ENCODE measurements around the gene METTL26. TPM values are rescaled to one million over a fixed set of nuclear protein-coding genes. Genes with fewer than 3 reads are reported as not detected.

METTL26 gene
- total RNA-seq, 1 experiment from 2014 or later: 121 TPM

GRCh38 chr16:672851-673250, 36.7 kb upstream of the METTL26 start:
- H3K4me3 Mint-ChIP-seq (ENCODE audit: low read depth, unreplicated experiment): no peak overlapping the region
- TF ChIP-seq, protein P1, sequence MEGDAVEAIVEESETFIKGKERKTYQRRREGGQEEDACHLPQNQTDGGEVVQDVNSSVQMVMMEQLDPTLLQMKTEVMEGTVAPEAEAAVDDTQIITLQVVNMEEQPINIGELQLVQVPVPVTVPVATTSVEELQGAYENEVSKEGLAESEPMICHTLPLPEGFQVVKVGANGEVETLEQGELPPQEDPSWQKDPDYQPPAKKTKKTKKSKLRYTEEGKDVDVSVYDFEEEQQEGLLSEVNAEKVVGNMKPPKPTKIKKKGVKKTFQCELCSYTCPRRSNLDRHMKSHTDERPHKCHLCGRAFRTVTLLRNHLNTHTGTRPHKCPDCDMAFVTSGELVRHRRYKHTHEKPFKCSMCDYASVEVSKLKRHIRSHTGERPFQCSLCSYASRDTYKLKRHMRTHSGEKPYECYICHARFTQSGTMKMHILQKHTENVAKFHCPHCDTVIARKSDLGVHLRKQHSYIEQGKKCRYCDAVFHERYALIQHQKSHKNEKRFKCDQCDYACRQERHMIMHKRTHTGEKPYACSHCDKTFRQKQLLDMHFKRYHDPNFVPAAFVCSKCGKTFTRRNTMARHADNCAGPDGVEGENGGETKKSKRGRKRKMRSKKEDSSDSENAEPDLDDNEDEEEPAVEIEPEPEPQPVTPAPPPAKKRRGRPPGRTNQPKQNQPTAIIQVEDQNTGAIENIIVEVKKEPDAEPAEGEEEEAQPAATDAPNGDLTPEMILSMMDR (IDR thresholded peaks at IDR 0.05; ENCODE audit: unreplicated experiment): no peak
- peaks cover 6% of the 10 kb centered on the region for H3K4me1 Mint-ChIP-seq (ENCODE audit: low read depth, unreplicated experiment)
- DNase-seq: no peak
- peaks cover 73% of the 10 kb centered on the region for H3K36me3 Mint-ChIP-seq (ENCODE audit: insufficient read depth, unreplicated experiment)
- CTCF ChIA-PET: no interaction called here
- H3K9me3 Mint-ChIP-seq (ENCODE audit: low read depth, unreplicated experiment): no peaks in the 10 kb centered on the region
- BruUV-seq (replicated peaks): no TSS peak
- no peaks in the 10 kb centered on the region for H3K27me3 Mint-ChIP-seq (ENCODE audit: unreplicated experiment)
- H3K27ac Mint-ChIP-seq (ENCODE audit: unreplicated experiment): no peak overlapping the region
- intact Hi-C loops (cut with micrococcal nuclease; ENCODE audit: unreplicated experiment): no loop called here

- no TSS peak for BruUV-seq (replicated peaks)
- CTCF ChIA-PET: no interaction called here
- intact Hi-C loops (cut with micrococcal nuclease; ENCODE audit: unreplicated experiment): no loop called here
Measured at GRCh38 chr16:672371-672770, 36.3 kb upstream of the METTL26 start.

GRCh38 chr16:671353-672131, 35.4 kb upstream of the METTL26 start:
- Mint-ChIP-seq H3K4me1 (ENCODE audit: low read depth, unreplicated experiment) (peaks cover under 1% of the 10 kb centered on the region), H3K27ac (ENCODE audit: unreplicated experiment) (no peak overlapping the region), H3K4me3 (ENCODE audit: low read depth, unreplicated experiment) (no peak overlapping the region), H3K36me3 (ENCODE audit: insufficient read depth, unreplicated experiment) (peaks cover 68% of the 10 kb centered on the region), H3K9me3 (ENCODE audit: low read depth, unreplicated experiment) (no peaks in the 10 kb centered on the region), H3K27me3 (ENCODE audit: unreplicated experiment) (no peaks in the 10 kb centered on the region)
- DNase-seq: no peak
- TF ChIP-seq, protein P1 (IDR thresholded peaks at IDR 0.05; ENCODE audit: unreplicated experiment): no peak
- intact Hi-C loops (cut with micrococcal nuclease; ENCODE audit: unreplicated experiment): no loop called here
- BruUV-seq (replicated peaks): no TSS peak
- CTCF ChIA-PET: no interaction called here

More at GRCh38 chr16:672371-672770, 36.3 kb upstream of the METTL26 start:
- H3K27me3 Mint-ChIP-seq (ENCODE audit: unreplicated experiment): no peaks in the 10 kb centered on the region
- H3K36me3 Mint-ChIP-seq (ENCODE audit: insufficient read depth, unreplicated experiment): peaks cover 76% of the 10 kb centered on the region
- no peaks in the 10 kb centered on the region for H3K9me3 Mint-ChIP-seq (ENCODE audit: low read depth, unreplicated experiment)
- peaks cover 6% of the 10 kb centered on the region for H3K4me1 Mint-ChIP-seq (ENCODE audit: low read depth, unreplicated experiment)
- H3K4me3 Mint-ChIP-seq (ENCODE audit: low read depth, unreplicated experiment): no peak overlapping the region
- no peak overlapping the region for H3K27ac Mint-ChIP-seq (ENCODE audit: unreplicated experiment)
- no peak for DNase-seq
- TF ChIP-seq, protein P1 (IDR thresholded peaks at IDR 0.05; ENCODE audit: unreplicated experiment): no peak

- BruUV-seq (replicated peaks): TSS peak; percentile 17
- TF ChIP-seq, protein P1 (IDR thresholded peaks at IDR 0.05; ENCODE audit: unreplicated experiment): no peak
- Mint-ChIP-seq H3K27ac (ENCODE audit: unreplicated experiment) (no peak overlapping the region), H3K9me3 (ENCODE audit: low read depth, unreplicated experiment) (no peaks in the 10 kb centered on the region), H3K27me3 (ENCODE audit: unreplicated experiment) (no peaks in the 10 kb centered on the region), H3K4me1 (ENCODE audit: low read depth, unreplicated experiment) (no peaks in the 10 kb centered on the region), H3K4me3 (ENCODE audit: low read depth, unreplicated experiment) (peak overlapping the region; percentile 87), H3K36me3 (ENCODE audit: insufficient read depth, unreplicated experiment) (peaks cover 68% of the 10 kb centered on the region)
- no peak for DNase-seq
- intact Hi-C loops (cut with micrococcal nuclease; ENCODE audit: unreplicated experiment): no loop called here
- CTCF ChIA-PET: no interaction called here
Measured at GRCh38 chr16:670485-671352, 34.6 kb upstream of the METTL26 start.
